Activated CD8-positive, alpha-beta T cell treated with anti-CD3 and anti-CD28 coated beads for 36 hours (primary cell): ENCODE results near the gene ARHGEF19. TPM values are rescaled to one million over a fixed set of nuclear protein-coding genes. Genes with fewer than 3 reads are reported as not detected.

ENCODE experiments used
- ATAC-seq: fragments of 200-7000 bp; cut with Tn5 transposase; one replicate; pipeline ENCODE4 v1.10.0; 2021; ENCODE audit warnings: mild to moderate bottlenecking, moderate library complexity
- CTCF ChIA-PET: fragments of 350-600 bp; sonication (Branson Sonifier 250); formaldehyde crosslinking; loops from one replicate; lab custom pipeline; 2021; ENCODE audit warnings: antibody characterized with exemption; lab: Charles Lee
- POLR2A ChIA-PET: fragments of 350-600 bp; sonication (Branson Sonifier 250); formaldehyde crosslinking; loops from one replicate; lab custom pipeline; 2021; ENCODE audit warnings: antibody characterized with exemption; lab: Charles Lee
- DNase-seq: peaks from one replicate; pipeline ENCODE4 v3.0.0-alpha.2; 2020
- H3K27ac Mint-ChIP-seq: one replicate; pipeline ENCODE4 v1.8.0; 2021; ENCODE audit warnings: mild to moderate bottlenecking, mixed read lengths
- H3K27me3 Mint-ChIP-seq: one replicate; pipeline ENCODE4 v1.8.0; 2021; ENCODE audit warnings: mixed read lengths
- H3K36me3 Mint-ChIP-seq: one replicate; pipeline ENCODE4 v1.8.0; 2021; ENCODE audit warnings: low read depth, mixed read lengths
- H3K4me1 Mint-ChIP-seq: one replicate; pipeline ENCODE4 v1.8.0; 2021; ENCODE audit warnings: low read depth, mixed read lengths
- H3K4me3 Mint-ChIP-seq: one replicate; pipeline ENCODE4 v1.8.0; 2021; ENCODE audit warnings: mild to moderate bottlenecking, moderate library complexity, mixed read lengths
- H3K9me3 Mint-ChIP-seq: one replicate; pipeline ENCODE4 v1.8.0; 2021; ENCODE audit warnings: mixed read lengths
- CTCF ChIP-seq: fragments of 200-600 bp; IDR thresholded peaks from one replicate; pipeline ENCODE4 v1.8.0; 2022; ENCODE audit warnings: antibody characterized with exemption, mild to moderate bottlenecking
- intact Hi-C: fragments of 100-400 bp; cut with micrococcal nuclease; formaldehyde crosslinking; loops from one replicate; pipeline ENCODE4 v1.10.0; 2022
- total RNA-seq, 2 experiments: library from RNA; stranded (reverse); gene quantifications; one replicate each; pipeline ENCODE4 v1.2.3, GENCODE V29; 2021

ARHGEF19 gene
- total RNA-seq, 2 experiments from 2014 or later = 5.7 to 7.4 TPM

GRCh38 chr1:16230744-16231143, 18.3 kb upstream of the ARHGEF19 start:
- no peak overlapping the region for H3K27ac Mint-ChIP-seq

DNA sequence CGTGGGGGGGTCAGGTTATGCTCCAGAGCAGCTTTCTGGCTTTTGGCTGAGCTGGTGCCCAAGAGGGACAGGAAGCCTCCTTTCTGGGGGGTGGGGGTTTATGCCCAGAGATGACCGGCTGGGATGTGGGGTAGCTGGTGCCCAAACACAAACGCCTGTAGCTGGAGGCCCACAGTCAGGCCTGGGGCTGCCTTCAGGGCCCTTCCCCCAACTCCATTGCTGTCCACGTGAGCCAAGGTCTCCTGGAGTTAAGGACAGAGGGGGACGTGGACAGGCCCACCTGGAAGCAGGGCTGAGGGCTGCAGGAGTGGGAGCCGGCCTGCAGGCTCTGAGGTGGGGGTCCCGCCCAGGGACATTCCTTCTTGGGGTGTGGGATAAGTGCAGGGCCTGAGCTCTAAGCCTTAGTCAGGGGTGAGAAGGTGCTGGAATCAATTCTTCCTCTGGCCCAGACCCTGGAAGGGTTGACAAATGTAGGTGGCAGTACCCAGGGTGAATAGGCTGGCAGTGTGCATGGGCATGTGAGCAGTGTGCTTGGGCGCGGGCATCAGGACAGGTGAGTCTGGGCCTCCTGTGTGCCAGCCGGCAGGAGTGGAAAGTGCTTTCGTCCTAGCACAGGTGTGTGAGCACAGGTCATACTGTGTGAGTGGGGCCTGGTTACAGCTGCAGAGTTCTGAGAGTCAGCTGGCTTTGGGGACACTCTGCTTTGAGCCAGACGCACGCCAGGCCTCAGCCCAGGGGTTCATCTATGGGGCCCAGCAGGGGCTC, 17.7 kb upstream of the ARHGEF19 start:
- CTCF ChIA-PET = interaction anchor here (1.4 kb wide), 2 partner anchors 14 to 151 kb away, joined by 3 to 8 read pairs; no protein-coding TSS in a partner anchor
- POLR2A ChIA-PET = interaction anchor here (0.9 to 1.9 kb wide), 2 partner anchors 7 to 24 kb away, joined by 3 to 4 read pairs; partner anchors contain the start of gene CPLANE2

More at GRCh38 chr1:16230744-16231143, 18.3 kb upstream of the ARHGEF19 start:
- DNase-seq (no peak), ATAC-seq (no peak)
- POLR2A ChIA-PET = interaction anchor here (0.9 kb wide), 1 partner anchor 24 kb away, joined by 3 read pairs; no protein-coding TSS in a partner anchor
- no peak overlapping the region for H3K4me3 Mint-ChIP-seq
- no peaks in the 10 kb centered on the region for H3K9me3 Mint-ChIP-seq
- CTCF ChIA-PET = interaction anchor here (1.7 kb wide), 1 partner anchor 10 kb away, joined by 4 read pairs; no protein-coding TSS in a partner anchor
- no peaks in the 10 kb centered on the region for H3K36me3 Mint-ChIP-seq
- no peak for TF ChIP-seq CTCF
- peaks cover 9% of the 10 kb centered on the region for H3K4me1 Mint-ChIP-seq
- intact Hi-C loops = no loop called here
- H3K27me3 Mint-ChIP-seq = peaks cover 27% of the 10 kb centered on the region

DNA sequence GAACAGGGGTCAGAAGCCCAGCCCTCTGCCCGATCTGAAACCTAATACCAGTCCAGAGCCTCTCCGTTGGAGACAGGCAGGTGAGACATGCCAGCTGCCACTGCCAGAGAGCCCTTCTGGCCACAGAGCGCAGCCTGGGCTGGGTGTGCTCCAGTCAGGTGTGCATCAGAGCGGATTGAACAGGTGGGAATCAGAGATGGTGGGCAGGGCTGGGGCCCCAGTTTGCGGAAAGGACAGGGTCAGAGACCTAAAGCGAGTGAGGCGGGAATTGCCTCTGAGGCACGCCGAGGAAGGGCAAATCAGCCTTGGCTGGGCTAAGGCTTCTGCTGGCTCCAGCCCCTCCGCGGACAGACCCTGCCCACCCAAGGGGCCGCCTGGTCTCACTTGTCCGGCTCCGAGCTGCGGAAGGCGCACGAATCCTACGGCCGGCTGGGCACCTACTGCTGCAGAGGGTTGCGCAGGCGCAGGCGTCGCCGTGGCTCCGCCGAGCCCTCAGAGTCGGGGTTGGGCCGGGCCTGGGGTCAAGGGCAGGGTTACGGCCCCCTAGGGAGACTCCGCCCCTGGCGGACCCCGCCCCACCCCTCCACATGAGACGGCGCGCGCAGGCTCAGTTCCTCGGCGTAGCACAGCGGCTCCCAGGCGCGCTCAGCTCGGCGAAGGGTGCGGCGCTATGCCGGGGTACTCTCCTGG, 14.2 kb upstream of the ARHGEF19 start:
- CTCF ChIA-PET = interaction anchor here (1.3 kb wide), 1 partner anchor 9 kb away, joined by 3 read pairs; no protein-coding TSS in a partner anchor
- intact Hi-C loops = no loop called here
- H3K4me3 Mint-ChIP-seq = no peak overlapping the region
- no peaks in the 10 kb centered on the region for H3K36me3 Mint-ChIP-seq
- no peaks in the 10 kb centered on the region for H3K9me3 Mint-ChIP-seq
- no peak for TF ChIP-seq CTCF
- peaks cover 28% of the 10 kb centered on the region for H3K27me3 Mint-ChIP-seq
- no peak for DNase-seq
- peaks cover 9% of the 10 kb centered on the region for H3K4me1 Mint-ChIP-seq
- no peak for ATAC-seq
- POLR2A ChIA-PET = interaction anchor here (0.7 kb wide), 1 partner anchor 19 kb away, joined by 3 read pairs; no protein-coding TSS in a partner anchor
- no peak overlapping the region for H3K27ac Mint-ChIP-seq

More for the DNA sequence above, 17.7 kb upstream of the ARHGEF19 start:
- Mint-ChIP-seq H3K27me3 (peaks cover 28% of the 10 kb centered on the region), H3K36me3 (no peaks in the 10 kb centered on the region), H3K4me1 (peaks cover 9% of the 10 kb centered on the region), H3K9me3 (no peaks in the 10 kb centered on the region), H3K4me3 (no peak overlapping the region), H3K27ac (no peak overlapping the region)
- intact Hi-C loops = no loop called here
- no peak for ATAC-seq
- no peak for DNase-seq
- TF ChIP-seq CTCF = no peak

- intact Hi-C loops = no loop called here
- peaks cover 9% of the 10 kb centered on the region for H3K4me1 Mint-ChIP-seq
- no peak for TF ChIP-seq CTCF
- H3K9me3 Mint-ChIP-seq = no peaks in the 10 kb centered on the region
- ChIA-PET CTCF (interaction anchor here (1.3 kb wide), 1 partner anchor 9 kb away, joined by 3 read pairs; no protein-coding TSS in a partner anchor), POLR2A (interaction anchor here (0.7 kb wide), 1 partner anchor 20 kb away, joined by 3 read pairs; no protein-coding TSS in a partner anchor)
- no peak overlapping the region for H3K27ac Mint-ChIP-seq
- no peak overlapping the region for H3K4me3 Mint-ChIP-seq
- DNase-seq (no peak), ATAC-seq (no peak)
- no peaks in the 10 kb centered on the region for H3K36me3 Mint-ChIP-seq
- H3K27me3 Mint-ChIP-seq = peaks cover 28% of the 10 kb centered on the region
Observed at GRCh38 chr1:16226129-16226489, 13.7 kb upstream of the ARHGEF19 start.
